ENCODE measurements around the gene SLC37A1.
"Not testable (repeated sequence)": the region's sequence is repeated elsewhere in the genome, so short reads cannot be mapped to it uniquely, and the experiment has no call there.

SLC37A1 gene

GRCh38 chr21:42622284-42622683, 108.6 kb downstream of the SLC37A1 start:
- no peak for DNase-seq

GRCh38 chr21:42623694-42624093, 110.0 kb downstream of the SLC37A1 start:
- no peak for DNase-seq

DNA sequence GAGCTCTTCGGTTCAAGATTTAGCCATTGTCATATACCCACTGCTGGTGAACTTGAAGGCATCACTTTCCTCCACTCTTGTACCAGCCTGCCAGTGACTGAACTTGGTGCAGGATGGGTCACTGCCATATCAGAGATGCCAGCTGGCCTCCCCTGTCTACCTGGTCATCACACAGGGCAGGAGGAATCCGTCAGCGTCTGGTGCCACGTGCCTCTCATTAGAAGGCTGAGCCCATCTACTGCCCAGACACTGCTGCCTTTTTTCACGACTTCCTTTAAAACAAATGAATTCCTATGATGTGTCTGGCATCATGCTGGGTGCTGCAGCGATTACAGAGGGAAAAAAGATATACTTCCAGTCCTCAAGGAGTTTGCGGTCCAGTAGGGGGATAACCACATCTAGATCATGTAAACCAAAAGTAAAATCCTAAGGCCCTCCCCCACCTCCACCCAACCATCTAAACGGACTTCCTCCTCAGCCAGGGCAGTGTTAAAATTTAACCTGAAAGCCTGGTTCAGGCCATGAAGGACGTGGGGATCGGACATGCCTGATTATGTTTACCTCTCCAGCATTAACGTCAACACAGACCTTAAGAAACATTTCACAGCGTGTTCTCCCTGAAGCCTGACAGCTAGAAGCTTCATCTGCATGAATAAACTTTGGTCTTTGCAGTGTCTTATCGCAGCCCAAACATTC, 110.6 kb downstream of the SLC37A1 start:
- DNase-seq: no peak

DNA sequence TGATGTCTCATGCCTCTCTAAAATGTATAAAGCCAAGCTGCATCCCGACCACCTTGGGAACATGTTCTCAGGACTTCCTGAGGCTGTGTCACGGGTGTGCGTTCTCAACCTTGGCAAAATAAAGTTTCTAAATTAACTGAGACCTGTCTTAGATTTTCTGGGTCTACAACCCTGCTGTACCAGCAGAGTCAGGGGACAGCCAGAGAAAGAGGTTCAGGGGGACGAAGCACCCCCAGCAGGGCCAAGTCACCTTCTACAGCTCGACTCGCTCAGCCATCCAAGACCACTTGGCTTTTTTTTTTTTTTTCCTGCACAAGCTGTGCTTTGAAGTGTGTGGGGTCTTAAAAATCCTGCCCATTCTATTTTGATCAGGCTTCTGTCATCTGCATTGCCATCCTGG, 111.3 kb downstream of the SLC37A1 start:
- no peak for DNase-seq

- no peak for DNase-seq
Measured at GRCh38 chr21:42626171-42626570, 112.5 kb downstream of the SLC37A1 start.

DNA sequence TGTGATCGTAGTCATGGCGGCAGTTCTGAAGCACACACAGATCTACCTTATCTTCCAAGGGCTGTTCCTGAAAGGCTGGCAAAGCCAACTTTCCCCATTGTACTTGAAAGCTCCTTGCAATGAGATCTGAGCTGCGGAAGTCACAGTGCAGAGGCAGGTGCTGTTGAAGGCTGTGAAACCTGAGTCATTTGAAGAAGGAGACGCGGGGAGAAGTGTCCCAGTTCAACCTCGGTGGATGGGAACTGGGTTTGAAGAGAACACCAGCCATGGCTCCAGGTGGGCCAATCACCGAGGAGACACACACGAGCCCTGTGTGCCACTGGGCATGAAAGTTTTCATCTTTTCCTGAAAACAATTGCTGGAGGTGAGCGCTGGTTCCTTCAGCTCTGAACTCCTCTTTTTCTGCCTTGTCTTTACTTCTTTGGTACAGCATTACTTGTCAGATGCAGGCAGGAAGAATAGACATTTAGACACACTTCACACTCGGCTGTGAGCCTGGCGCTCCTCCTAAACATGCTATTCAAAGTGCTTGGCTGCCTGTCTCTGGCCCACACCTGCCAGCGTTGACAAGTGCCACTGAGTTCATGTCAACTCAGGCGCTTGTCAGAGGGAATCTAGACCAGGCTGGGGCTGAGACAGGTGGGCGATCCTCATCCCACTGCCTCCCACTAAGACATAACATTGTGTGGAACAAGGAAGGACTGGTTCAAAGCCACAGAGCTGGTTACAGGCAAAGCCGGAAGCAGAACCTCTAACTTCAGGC, 114.1 kb downstream of the SLC37A1 start:
- no peak for DNase-seq

GRCh38 chr21:42628466-42629061, 114.9 kb downstream of the SLC37A1 start:
- DNase-seq: not testable (repeated sequence)

DNA sequence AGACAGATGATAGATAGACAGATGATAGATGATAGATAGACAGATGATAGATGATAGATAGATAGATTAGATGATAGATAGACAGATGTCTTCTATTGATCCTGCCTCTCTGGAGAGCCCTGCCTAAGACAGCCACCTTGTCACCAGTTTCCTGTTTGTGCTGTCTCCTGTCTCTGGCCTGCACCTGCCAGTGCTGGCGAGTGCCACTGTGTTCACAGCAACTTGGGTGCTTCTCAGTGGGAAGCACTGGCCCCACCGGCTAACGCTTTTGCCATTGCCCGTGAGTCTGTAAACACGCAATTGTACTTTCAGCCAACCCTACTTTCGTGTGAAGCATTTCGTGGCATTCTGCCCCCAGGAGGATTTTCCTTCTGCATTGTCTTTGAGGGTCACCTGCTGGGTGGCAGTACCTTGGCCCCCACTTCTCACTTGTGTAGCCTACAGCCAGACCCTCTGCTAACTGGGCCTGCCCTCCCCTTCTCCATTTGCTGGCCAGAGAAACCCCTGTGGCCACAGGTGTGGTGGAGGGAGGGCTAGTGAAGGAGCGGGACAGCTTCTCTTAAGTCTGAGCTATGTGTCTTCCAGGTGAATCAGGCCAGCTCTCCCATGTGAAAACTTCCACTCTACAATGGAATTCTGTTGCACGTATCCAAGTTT, 116.4 kb downstream of the SLC37A1 start:
- DNase-seq: peak in 1 of 2 experiments; percentile 9

- no peak for DNase-seq
Measured at GRCh38 chr21:42630626-42631025, 117.0 kb downstream of the SLC37A1 start.
